WTC11 (cell line): Measurements from ENCODE around the gene USF1. TPM values are rescaled to one million over a fixed set of nuclear protein-coding genes. Genes with fewer than 3 reads are reported as not detected.
A peak's percentile ranks its signal among the peaks of the same experiment; 100 is the strongest.

ENCODE experiments used
- ATAC-seq: fragments of 200-7000 bp; cut with Tn5 transposase; 2 replicates; pipeline ENCODE4 v1.10.0; 2021; ENCODE audit warnings: mild to moderate bottlenecking, moderate library complexity
- CTCF ChIA-PET: fragments of 300-600 bp; sonication (Branson Sonifier 250); formaldehyde crosslinking; loops from one replicate; lab custom pipeline; 2021; ENCODE audit warnings: antibody characterized with exemption; lab: Charles Lee
- POLR2A ChIA-PET: fragments of 350-600 bp; sonication (Branson Sonifier 250); formaldehyde crosslinking; loops from one replicate; lab custom pipeline; 2021; ENCODE audit warnings: antibody characterized with exemption; lab: Charles Lee
- DNase-seq: peaks from one replicate; pipeline ENCODE4 v3.0.0; 2021; ENCODE audit warnings: low spot score
- H3K27ac Mint-ChIP-seq: 2 replicates; pipeline ENCODE4 v1.8.0; 2021; ENCODE audit warnings: mixed read lengths
- H3K27me3 Mint-ChIP-seq: 2 replicates; pipeline ENCODE4 v1.8.0; 2021; ENCODE audit warnings: low read depth, mild to moderate bottlenecking, moderate library complexity, mixed read lengths
- H3K36me3 Mint-ChIP-seq: 2 replicates; pipeline ENCODE4 v1.8.0; 2021; ENCODE audit warnings: mixed read lengths
- H3K4me1 Mint-ChIP-seq: 2 replicates; pipeline ENCODE4 v1.8.0; 2022; ENCODE audit warnings: mixed read lengths
- H3K4me3 Mint-ChIP-seq: 2 replicates; pipeline ENCODE4 v1.8.0; 2021; ENCODE audit warnings: mild to moderate bottlenecking, moderate library complexity, mixed read lengths
- H3K9me3 Mint-ChIP-seq: 2 replicates; pipeline ENCODE4 v1.8.0; 2021; ENCODE audit warnings: mixed read lengths
- ARID4B ChIP-seq: sonication (generic); formaldehyde crosslinking; IDR thresholded peaks from 2 replicates; pipeline ENCODE4 v1.8.0; 2023; ENCODE audit warnings: missing genetic modification reagents, mild to moderate bottlenecking, borderline replicate concordance
- ATF1 ChIP-seq: sonication (generic); formaldehyde crosslinking; IDR thresholded peaks from 2 replicates; pipeline ENCODE4 v1.8.1; 2023; ENCODE audit warnings: mild to moderate bottlenecking, moderate library complexity, missing genetic modification reagents
- EMX1 ChIP-seq: fragments of 250-450 bp; sonication (Bioruptor Pico); IDR thresholded peaks from 2 replicates; pipeline ENCODE4 v1.8.0; 2021; ENCODE audit warnings: mild to moderate bottlenecking
- ERG ChIP-seq: fragments of 250-450 bp; sonication (Bioruptor Pico); IDR thresholded peaks from 2 replicates; pipeline ENCODE4 v1.8.0; 2021; ENCODE audit warnings: mild to moderate bottlenecking
- FOXP4 ChIP-seq: sonication (generic); formaldehyde crosslinking; IDR thresholded peaks from 2 replicates; pipeline ENCODE4 v1.8.0; 2022; ENCODE audit warnings: mild to moderate bottlenecking, missing genetic modification reagents
- RELA ChIP-seq: sonication (generic); formaldehyde crosslinking; IDR thresholded peaks from 2 replicates; pipeline ENCODE4 v1.8.1; 2022; ENCODE audit warnings: missing genetic modification reagents, mild to moderate bottlenecking, borderline replicate concordance
- SMAD3 ChIP-seq: sonication (generic); formaldehyde crosslinking; IDR thresholded peaks from 2 replicates; pipeline ENCODE4 v1.8.0; 2022; ENCODE audit warnings: missing genetic modification reagents, mild to moderate bottlenecking, borderline replicate concordance
- TEAD4 ChIP-seq: sonication (generic); formaldehyde crosslinking; IDR thresholded peaks from 2 replicates; pipeline ENCODE4 v1.8.0; 2022; ENCODE audit warnings: mild to moderate bottlenecking, missing genetic modification reagents
- ZNF317 ChIP-seq: sonication (generic); formaldehyde crosslinking; IDR thresholded peaks from 2 replicates; pipeline ENCODE4 v1.8.1; 2023; ENCODE audit warnings: low read depth, mild to moderate bottlenecking, moderate library complexity, missing genetic modification reagents, borderline replicate concordance
- ZNF512 ChIP-seq: sonication (generic); formaldehyde crosslinking; IDR thresholded peaks from 2 replicates; pipeline ENCODE4 v1.8.1; 2022; ENCODE audit warnings: missing genetic modification reagents, borderline replicate concordance
- total RNA-seq: library from RNA; stranded (reverse); gene quantifications from 3 replicates; pipeline ENCODE4 v1.2.3, GENCODE V29; 2021
- TF ChIP-seq, protein P1 (sequence below): fragments of 250-450 bp; sonication (Bioruptor Pico); conservative IDR thresholded peaks from 2 replicates; pipeline ENCODE4 v1.9.0; 2021; ENCODE audit warnings: mild to moderate bottlenecking

USF1 gene
- total RNA-seq, 1 experiment from 2014 or later = 65.6 TPM

GRCh38 chr1:161047436-161048420, 2.0 kb upstream of the USF1 start (continued):
- TF ChIP-seq, protein P1, sequence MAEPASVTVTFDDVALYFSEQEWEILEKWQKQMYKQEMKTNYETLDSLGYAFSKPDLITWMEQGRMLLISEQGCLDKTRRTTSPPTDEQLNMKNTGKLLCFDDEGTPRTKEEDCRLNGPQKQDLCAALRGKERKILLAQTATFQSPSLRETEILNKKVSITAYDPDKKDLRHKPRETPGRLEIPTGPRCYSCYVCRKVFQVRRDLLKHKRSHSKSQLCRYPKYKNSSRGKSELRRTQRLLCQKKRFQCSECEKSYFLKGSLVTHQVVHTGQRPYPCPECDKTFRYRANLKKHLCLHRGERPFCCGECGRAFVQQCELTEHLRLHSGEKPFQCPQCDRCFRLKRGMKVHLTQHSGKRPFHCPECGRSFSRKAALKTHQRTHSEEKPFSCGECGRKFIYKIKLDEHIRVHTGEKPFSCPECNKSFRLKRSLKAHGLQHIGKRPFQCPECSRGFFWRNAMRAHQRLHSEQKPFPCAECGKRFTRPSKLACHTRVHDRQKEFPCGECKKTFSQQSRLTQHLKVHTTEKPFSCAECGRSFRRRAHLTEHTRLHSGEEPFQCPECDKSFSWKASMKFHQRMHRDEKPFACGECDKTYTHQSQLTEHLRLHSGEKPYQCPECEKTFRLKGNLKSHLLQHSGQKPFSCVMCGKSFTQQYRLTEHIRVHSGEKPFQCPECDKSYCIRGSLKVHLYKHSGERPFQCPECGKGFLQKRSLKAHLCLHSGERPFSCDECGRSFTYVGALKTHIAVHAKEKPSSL (CRISPR knock-in tag) = no peak
- no peak for TF ChIP-seq ZNF512 (CRISPR knock-in tag)
- TF ChIP-seq TEAD4 (CRISPR knock-in tag) = no peak
- no peak for TF ChIP-seq SMAD3 (CRISPR knock-in tag)
- no peak for TF ChIP-seq ERG (CRISPR knock-in tag)
- no peak for TF ChIP-seq RELA (CRISPR knock-in tag)
- no peak for TF ChIP-seq EMX1
- no peak for TF ChIP-seq ATF1
- TF ChIP-seq ARID4B = no peak
- no peak for TF ChIP-seq FOXP4

DNA sequence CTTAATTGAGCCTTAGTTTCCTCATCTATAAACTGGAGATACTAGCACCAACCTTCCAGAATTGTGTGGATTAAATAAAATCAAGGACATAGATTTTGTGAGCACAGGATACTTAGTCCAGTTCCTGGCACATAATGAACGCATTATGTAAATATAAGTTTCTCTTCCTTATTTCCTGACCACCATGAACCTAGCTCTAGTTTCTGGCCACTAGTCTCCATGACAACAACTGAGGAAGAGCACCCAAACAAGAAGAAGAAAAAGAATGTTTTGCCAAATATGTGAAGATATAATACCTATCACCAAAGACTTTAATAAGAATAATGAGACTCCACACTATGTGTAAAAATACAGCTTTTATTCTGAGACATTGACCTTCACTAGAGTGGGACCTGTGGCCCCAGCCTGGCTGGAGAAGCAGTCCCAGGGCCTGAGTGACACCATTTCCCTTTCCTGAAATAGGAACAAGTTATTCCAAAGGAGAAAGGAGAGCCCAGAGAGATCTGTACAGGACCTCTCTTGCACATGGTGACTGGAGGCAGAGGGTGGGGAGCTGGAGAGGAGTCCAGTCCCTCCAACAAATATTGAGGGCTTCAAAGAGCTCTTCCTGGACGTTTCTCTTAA, 940 bp upstream of the USF1 start:
- ATAC-seq (no peak), DNase-seq (no peak)
- H3K27ac Mint-ChIP-seq = peak overlapping the region; percentile 100
- H3K27me3 Mint-ChIP-seq = peaks cover 38% of the 10 kb centered on the region
- H3K4me3 Mint-ChIP-seq = peak overlapping the region; percentile 97
- ChIA-PET CTCF (interaction anchor here (0.9 to 2.4 kb wide), 6 partner anchors 8 to 59 kb away, joined by 3 to 21 read pairs (median 8); partner anchors contain the start of gene F11R), POLR2A (interaction anchor here (0.8 to 3.0 kb wide), 4 partner anchors 22 to 71 kb away, joined by 3 to 24 read pairs (median 10); partner anchors contain the start of genes ARHGAP30, F11R, NIT1 and PFDN2)
- peaks cover 32% of the 10 kb centered on the region for H3K36me3 Mint-ChIP-seq
- TF ChIP-seq ZNF317 (CRISPR knock-in tag) = no peak
- peaks cover 24% of the 10 kb centered on the region for H3K4me1 Mint-ChIP-seq
- H3K9me3 Mint-ChIP-seq = peaks cover 26% of the 10 kb centered on the region
